CD14-positive monocyte (primary cell): Measurements from ENCODE around the gene LSP1. TPM values are rescaled to one million over a fixed set of nuclear protein-coding genes. Genes with fewer than 3 reads are reported as not detected.

Experiments used
- DNase-seq, 3 donors: peaks; one replicate each; pipeline ENCODE4 v3.0.0-alpha.2; 2011 to 2022
- H2AFZ ChIP-seq: 2 replicates; pipeline ENCODE4 v1.6.0; 2012; ENCODE audit warnings: mild to moderate bottlenecking, low read depth, low read length, inconsistent platforms; ENCODE audit not compliant: insufficient read depth, poor library complexity, severe bottlenecking
- H3K27ac ChIP-seq, 2 donors: 1 replicate in 1 of 2; 2 replicates in 1 of 2; pipeline ENCODE4 v1.5.1; 2012 to 2013; ENCODE audit warnings: low read length in 2 of 2, control low read depth in 1 of 2, inconsistent platforms in 1 of 2, low read depth in 1 of 2, mild to moderate bottlenecking in 1 of 2
- H3K27me3 ChIP-seq, 2 donors: one replicate each; pipeline versions ENCODE4 v1.6.0 to v1.6.1; 2011 to 2013; ENCODE audit warnings: low read length in 2 of 2; ENCODE audit not compliant: control insufficient read depth in 2 of 2, insufficient read depth in 2 of 2
- H3K36me3 ChIP-seq, 2 donors: replicated peaks in 1 of 2; 1 replicate in 1 of 2; 2 replicates in 1 of 2; pipeline versions ENCODE4 v1.5.1 to v1.6.1; 2012 to 2013; ENCODE audit warnings: low read length in 2 of 2, control low read depth in 1 of 2, inconsistent platforms in 1 of 2, mild to moderate bottlenecking in 1 of 2; ENCODE audit not compliant: insufficient read depth in 2 of 2, control insufficient read depth in 1 of 2
- H3K4me1 ChIP-seq, 2 donors: 1 replicate in 1 of 2; 2 replicates in 1 of 2; pipeline versions ENCODE4 v1.5.1 to v1.6.1; 2012 to 2013; ENCODE audit warnings: low read length in 2 of 2, control low read depth in 1 of 2, inconsistent platforms in 1 of 2, mild to moderate bottlenecking in 1 of 2, moderate library complexity in 1 of 2; ENCODE audit not compliant: insufficient read depth in 2 of 2, control insufficient read depth in 1 of 2
- H3K4me2 ChIP-seq: replicated peaks from 2 replicates; pipeline ENCODE3; 2012; ENCODE audit warnings: low read length, moderate library complexity, mild to moderate bottlenecking; ENCODE audit not compliant: poor library complexity, severe bottlenecking; ENCODE audit errors: extremely low read depth
- H3K4me3 ChIP-seq, 3 experiments: fragments of 200-600 bp in 1 of 3; sonication (generic) in 1 of 3; replicated peaks in 1 of 3; 1 replicate in 2 of 3; 2 replicates in 1 of 3; pipeline ENCODE4 v1.5.1; 2011 to 2013; ENCODE audit warnings: low read length in 3 of 3, mild to moderate bottlenecking in 3 of 3, control low read depth in 2 of 3, low read depth in 2 of 3, inconsistent platforms in 1 of 3, moderate library complexity in 1 of 3
- H3K79me2 ChIP-seq: 2 replicates; pipeline ENCODE4 v1.6.0; 2012; ENCODE audit warnings: mild to moderate bottlenecking, control low read depth, inconsistent platforms, low read length, moderate library complexity; ENCODE audit not compliant: insufficient read depth
- H3K9ac ChIP-seq: 2 replicates; pipeline ENCODE4 v1.6.0; 2017; ENCODE audit warnings: low read length, mild to moderate bottlenecking; ENCODE audit not compliant: insufficient read depth, poor library complexity, severe bottlenecking
- H3K9me3 ChIP-seq, 2 donors: replicated peaks in 1 of 2; 1 replicate in 1 of 2; 2 replicates in 1 of 2; pipeline versions ENCODE4 v1.5.1 to v1.6.1; 2012 to 2013; ENCODE audit warnings: low read length in 2 of 2, control low read depth in 1 of 2; ENCODE audit not compliant: control insufficient read depth in 1 of 2, insufficient read depth in 1 of 2
- H4K20me1 ChIP-seq: 2 replicates; pipeline ENCODE4 v1.6.0; 2012; ENCODE audit warnings: mild to moderate bottlenecking, low read length, control low read depth, moderate library complexity; ENCODE audit not compliant: insufficient read depth
- H3K27ac Mint-ChIP-seq, 7 donors: one replicate each; pipeline ENCODE4 v1.8.0; 2020; ENCODE audit warnings: mild to moderate bottlenecking in 7 of 7, mixed read lengths in 7 of 7, moderate library complexity in 6 of 7, inconsistent platforms in 2 of 7
- H3K27me3 Mint-ChIP-seq, 3 donors: one replicate each; pipeline ENCODE4 v1.8.0; 2021 to 2022; ENCODE audit warnings: low read depth in 3 of 3, mild to moderate bottlenecking in 3 of 3, mixed read lengths in 3 of 3, moderate library complexity in 3 of 3, inconsistent platforms in 1 of 3
- H3K36me3 Mint-ChIP-seq, 2 donors: one replicate each; pipeline ENCODE4 v1.8.0; 2020; ENCODE audit warnings: mixed read lengths in 2 of 2, inconsistent platforms in 1 of 2, mild to moderate bottlenecking in 1 of 2
- H3K4me1 Mint-ChIP-seq: one replicate; pipeline ENCODE4 v1.8.0; 2020; ENCODE audit warnings: mild to moderate bottlenecking, mixed read lengths
- H3K4me3 Mint-ChIP-seq, 2 donors: one replicate each; pipeline ENCODE4 v1.8.0; 2020; ENCODE audit warnings: mild to moderate bottlenecking in 2 of 2, mixed read lengths in 2 of 2, moderate library complexity in 1 of 2
- H3K9me3 Mint-ChIP-seq, 7 donors: one replicate each; pipeline ENCODE4 v1.8.0; 2020 to 2022; ENCODE audit warnings: mixed read lengths in 7 of 7, mild to moderate bottlenecking in 6 of 7, moderate library complexity in 6 of 7, inconsistent platforms in 2 of 7
- CTCF ChIP-seq: fragments of 200-600 bp; IDR thresholded peaks from one replicate; pipeline ENCODE4 v1.8.0; 2022; ENCODE audit warnings: antibody characterized with exemption, mild to moderate bottlenecking
- WGBS: methylation state at CpG from one replicate; pipeline ENCODE4 v1.1.5; 2013; ENCODE audit warnings: missing lambda C conversion rate; ENCODE audit not compliant: insufficient coverage; 5-methylcytosine and 5-hydroxymethylcytosine counted together
- intact Hi-C, 2 donors: fragments of 100-400 bp; cut with micrococcal nuclease; formaldehyde crosslinking; loops; one replicate each; pipeline versions ENCODE4 v1.15.0 to v1.15.1; 2023
- polyA plus RNA-seq, 3 donors: library from polyadenylated mRNA; depleted of rRNA in 1 of 3; unstranded in 2 of 3; stranded (reverse) in 1 of 3; fragments of 300-500 nt in 2 of 3; fragments of >200 nt in 1 of 3; fragmentation: Illumina TruSeq in 2 of 3; gene quantifications; 1 replicate in 2 of 3; 2 replicates in 1 of 3; pipeline ENCODE4 v1.2.3, GENCODE V29; 2012 to 2021

LSP1 gene
- polyA plus RNA-seq, 3 donors, result 387 to 646 (median 542) TPM

- TF ChIP-seq CTCF, result no peak
- no peak overlapping the region for H3K9ac ChIP-seq
- H3K27me3 Mint-ChIP-seq, result peaks cover 4 to 10% (median 4%) of the 10 kb centered on the region in 3 donors
- peaks cover 0 to 2% (median 0%) of the 10 kb centered on the region in 7 donors for H3K9me3 Mint-ChIP-seq
- H3K79me2 ChIP-seq, result peaks cover 99% of the 10 kb centered on the region
- H2AFZ ChIP-seq, result no peak overlapping the region
- peaks cover 42 to 68% of the 10 kb centered on the region in 2 donors for H3K36me3 ChIP-seq
- intact Hi-C loops, result no loop called here
- H3K27me3 ChIP-seq, result no peaks in the 10 kb centered on the region
- no peaks in the 10 kb centered on the region for H3K9me3 ChIP-seq
- WGBS, result 86% methylated on average over 27 of the region's 30 CpGs
- peak overlapping the region; percentile 43 for H3K4me2 ChIP-seq
- H3K4me1 ChIP-seq, result peaks cover 35 to 55% of the 10 kb centered on the region in 2 donors
- H4K20me1 ChIP-seq, result peaks cover 100% of the 10 kb centered on the region
- peaks cover 41 to 48% of the 10 kb centered on the region in 2 donors for H3K36me3 Mint-ChIP-seq
- H3K4me3 Mint-ChIP-seq, result peak overlapping the region; percentile 48 to 58
- peak overlapping the region in 1 of 2 donors; percentile 70 for H3K27ac ChIP-seq
- no peak for DNase-seq
- H3K27ac Mint-ChIP-seq, result peak overlapping the region in 4 of 7 donors; percentile 37 to 83 (median 64)
- peak overlapping the region in 1 of 3 experiments; percentile 57 for H3K4me3 ChIP-seq
- H3K4me1 Mint-ChIP-seq, result peaks cover 19% of the 10 kb centered on the region
These were observed 12.2 kb downstream of the LSP1 start for GRCh38 chr11:1864831-1865665.

DNA sequence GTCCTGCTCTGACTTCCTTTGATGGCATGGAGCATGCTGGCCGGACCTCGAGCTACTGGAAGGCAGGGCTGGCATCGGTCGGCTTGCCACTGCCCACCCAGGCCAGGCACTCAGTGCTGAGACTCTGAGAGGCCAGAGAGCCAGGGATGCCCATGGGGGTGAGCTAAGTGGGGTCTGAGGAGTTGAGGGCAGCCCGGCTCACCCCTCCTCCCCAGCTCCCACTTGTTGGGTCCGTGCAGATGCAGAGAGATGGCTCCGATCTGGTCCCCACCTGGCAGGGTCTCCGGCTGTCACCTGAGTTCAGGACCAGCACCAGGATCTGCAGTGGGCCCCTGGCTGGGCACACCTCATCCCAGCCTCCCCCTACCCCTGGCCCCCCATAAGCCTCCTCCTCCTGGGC, 13.3 kb downstream of the LSP1 start:
- DNase-seq, result no peak
- Mint-ChIP-seq H3K36me3 (peaks cover 51 to 59% of the 10 kb centered on the region in 2 donors), H3K27me3 (peaks cover 4 to 12% (median 4%) of the 10 kb centered on the region in 3 donors), H3K4me1 (peaks cover 30% of the 10 kb centered on the region), H3K9me3 (peaks cover 0 to 2% (median 0%) of the 10 kb centered on the region in 7 donors), H3K4me3 (no peak overlapping the region), H3K27ac (peak overlapping the region in 2 of 7 donors; percentile 6 to 77)
- H3K4me3 ChIP-seq, result no peak overlapping the region
- H4K20me1 ChIP-seq, result peaks cover 100% of the 10 kb centered on the region
- H3K4me2 ChIP-seq, result no peak overlapping the region
- no peaks in the 10 kb centered on the region for H3K9me3 ChIP-seq
- no peak overlapping the region for H3K27ac ChIP-seq
- 100% methylated on average over 3 of the region's 8 CpGs for WGBS
- no peak for TF ChIP-seq CTCF
- no peak overlapping the region for H2AFZ ChIP-seq
- peaks cover 99% of the 10 kb centered on the region for H3K79me2 ChIP-seq
- H3K4me1 ChIP-seq, result peaks cover 35 to 65% of the 10 kb centered on the region in 2 donors
- H3K9ac ChIP-seq, result no peak overlapping the region
- intact Hi-C loops, result no loop called here
- peaks cover 43 to 72% of the 10 kb centered on the region in 2 donors for H3K36me3 ChIP-seq
- H3K27me3 ChIP-seq, result no peaks in the 10 kb centered on the region
